WTC11 (cell line): ENCODE measurements around the gene MOCS1. TPM values are rescaled to one million over a fixed set of nuclear protein-coding genes. Genes with fewer than 3 reads are reported as not detected.

Experiments
- ATAC-seq: fragments of 200-7000 bp; cut with Tn5 transposase; 2 replicates; pipeline ENCODE4 v1.10.0; 2021; ENCODE audit warnings: mild to moderate bottlenecking, moderate library complexity
- CTCF ChIA-PET: fragments of 300-600 bp; sonication (Branson Sonifier 250); formaldehyde crosslinking; loops from one replicate; lab custom pipeline; 2021; ENCODE audit warnings: antibody characterized with exemption; lab: Charles Lee
- POLR2A ChIA-PET: fragments of 350-600 bp; sonication (Branson Sonifier 250); formaldehyde crosslinking; loops from one replicate; lab custom pipeline; 2021; ENCODE audit warnings: antibody characterized with exemption; lab: Charles Lee
- DNase-seq: peaks from one replicate; pipeline ENCODE4 v3.0.0; 2021; ENCODE audit warnings: low spot score
- H3K27ac Mint-ChIP-seq: 2 replicates; pipeline ENCODE4 v1.8.0; 2021; ENCODE audit warnings: mixed read lengths
- H3K27me3 Mint-ChIP-seq: 2 replicates; pipeline ENCODE4 v1.8.0; 2021; ENCODE audit warnings: low read depth, mild to moderate bottlenecking, moderate library complexity, mixed read lengths
- H3K36me3 Mint-ChIP-seq: 2 replicates; pipeline ENCODE4 v1.8.0; 2021; ENCODE audit warnings: mixed read lengths
- H3K4me1 Mint-ChIP-seq: 2 replicates; pipeline ENCODE4 v1.8.0; 2022; ENCODE audit warnings: mixed read lengths
- H3K4me3 Mint-ChIP-seq: 2 replicates; pipeline ENCODE4 v1.8.0; 2021; ENCODE audit warnings: mild to moderate bottlenecking, moderate library complexity, mixed read lengths
- H3K9me3 Mint-ChIP-seq: 2 replicates; pipeline ENCODE4 v1.8.0; 2021; ENCODE audit warnings: mixed read lengths
- AFF4 ChIP-seq: sonication (generic); formaldehyde crosslinking; IDR thresholded peaks from 2 replicates; pipeline ENCODE4 v1.8.1; 2023; ENCODE audit warnings: mild to moderate bottlenecking, missing genetic modification reagents, borderline replicate concordance
- ARID4B ChIP-seq: sonication (generic); formaldehyde crosslinking; IDR thresholded peaks from 2 replicates; pipeline ENCODE4 v1.8.0; 2023; ENCODE audit warnings: missing genetic modification reagents, mild to moderate bottlenecking, borderline replicate concordance
- ATF1 ChIP-seq: sonication (generic); formaldehyde crosslinking; IDR thresholded peaks from 2 replicates; pipeline ENCODE4 v1.8.1; 2023; ENCODE audit warnings: mild to moderate bottlenecking, moderate library complexity, missing genetic modification reagents
- ATF6 ChIP-seq: sonication (generic); formaldehyde crosslinking; IDR thresholded peaks from 2 replicates; pipeline ENCODE4 v1.8.1; 2023; ENCODE audit warnings: mild to moderate bottlenecking, missing genetic modification reagents
- CTCF ChIP-seq: fragments of 200-600 bp; IDR thresholded peaks from 2 replicates; pipeline ENCODE4 v1.8.0; 2022; ENCODE audit warnings: antibody characterized with exemption
- E2F5 ChIP-seq: sonication (generic); formaldehyde crosslinking; IDR thresholded peaks from 2 replicates; pipeline ENCODE4 v1.8.1; 2022; ENCODE audit warnings: mild to moderate bottlenecking, moderate library complexity, missing genetic modification reagents
- GABPB1 ChIP-seq: sonication (generic); formaldehyde crosslinking; IDR thresholded peaks from 2 replicates; pipeline ENCODE4 v1.8.1; 2023; ENCODE audit warnings: mild to moderate bottlenecking, missing genetic modification reagents
- GRHL2 ChIP-seq: fragments of 250-450 bp; sonication (Bioruptor Pico); IDR thresholded peaks from 2 replicates; pipeline ENCODE4 v1.8.0; 2022; ENCODE audit warnings: mild to moderate bottlenecking, moderate library complexity; ENCODE audit not compliant: insufficient replicate concordance, severe bottlenecking
- JAZF1 ChIP-seq: fragments of 250-450 bp; sonication (Bioruptor Pico); IDR thresholded peaks from 2 replicates; pipeline ENCODE4 v1.9.0; 2021; ENCODE audit warnings: moderate library complexity, mild to moderate bottlenecking, inconsistent platforms
- JUN ChIP-seq: sonication (generic); formaldehyde crosslinking; IDR thresholded peaks from 2 replicates; pipeline ENCODE4 v1.8.0; 2023; ENCODE audit warnings: mild to moderate bottlenecking, missing genetic modification reagents
- MXD4 ChIP-seq: fragments of 250-450 bp; sonication (Bioruptor Pico); IDR thresholded peaks from 2 replicates; pipeline ENCODE4 v1.8.0; 2021; ENCODE audit warnings: mild to moderate bottlenecking, moderate library complexity, borderline replicate concordance
- NFYB ChIP-seq: sonication (generic); formaldehyde crosslinking; conservative IDR thresholded peaks from 2 replicates; pipeline ENCODE4 v1.8.0; 2022; ENCODE audit warnings: low read depth, missing genetic modification reagents
- NR2C2 ChIP-seq: sonication (generic); formaldehyde crosslinking; IDR thresholded peaks from 2 replicates; pipeline ENCODE4 v1.8.0; 2022; ENCODE audit warnings: mild to moderate bottlenecking, missing genetic modification reagents
- SMAD4 ChIP-seq: sonication (generic); formaldehyde crosslinking; IDR thresholded peaks from 2 replicates; pipeline ENCODE4 v1.8.0; 2022; ENCODE audit warnings: mild to moderate bottlenecking, missing genetic modification reagents
- SOX15 ChIP-seq: fragments of 250-450 bp; sonication (Bioruptor Pico); IDR thresholded peaks from 2 replicates; pipeline ENCODE4 v1.9.0; 2021; ENCODE audit warnings: mild to moderate bottlenecking
- TEAD4 ChIP-seq: sonication (generic); formaldehyde crosslinking; IDR thresholded peaks from 2 replicates; pipeline ENCODE4 v1.8.0; 2022; ENCODE audit warnings: mild to moderate bottlenecking, missing genetic modification reagents
- USF1 ChIP-seq: sonication (generic); formaldehyde crosslinking; IDR thresholded peaks from 2 replicates; pipeline ENCODE4 v1.8.0; 2022; ENCODE audit warnings: mild to moderate bottlenecking, missing genetic modification reagents
- ZMAT4 ChIP-seq: fragments of 250-450 bp; sonication (Bioruptor Pico); IDR thresholded peaks from 2 replicates; pipeline ENCODE4 v1.9.0; 2021; ENCODE audit warnings: mild to moderate bottlenecking
- ZNF423 ChIP-seq: fragments of 250-450 bp; sonication (Bioruptor Pico); IDR thresholded peaks from 2 replicates; pipeline ENCODE4 v2.1.2; 2022; ENCODE audit warnings: mild to moderate bottlenecking, moderate library complexity
- ZNF671 ChIP-seq: fragments of 250-450 bp; sonication (Bioruptor Pico); IDR thresholded peaks from 2 replicates; pipeline ENCODE4 v1.8.0; 2021; ENCODE audit warnings: mild to moderate bottlenecking
- total RNA-seq: library from RNA; stranded (reverse); gene quantifications from 3 replicates; pipeline ENCODE4 v1.2.3, GENCODE V29; 2021

Gene MOCS1
- total RNA-seq, 1 experiment from 2014 or later = 18.5 TPM

GRCh38 chr6:39901670-39902069 is 32.6 kb downstream of the MOCS1 start:
- ChIA-PET CTCF (no interaction called here), POLR2A (no interaction called here)
- Mint-ChIP-seq H3K9me3 (no peaks in the 10 kb centered on the region), H3K27me3 (no peaks in the 10 kb centered on the region; the same call in none of the 2 replicates), H3K4me1 (peaks cover 27% of the 10 kb centered on the region), H3K36me3 (peaks cover 13% of the 10 kb centered on the region), H3K27ac (no peak overlapping the region), H3K4me3 (no peak overlapping the region)
- no peak for DNase-seq
- TF ChIP-seq AFF4 = no peak
- no peak for TF ChIP-seq MXD4 (CRISPR knock-in tag)
- no peak for TF ChIP-seq JAZF1
- no peak for TF ChIP-seq ZNF671 (CRISPR knock-in tag)
- TF ChIP-seq GRHL2 (CRISPR knock-in tag) = no peak
- no peak for TF ChIP-seq CTCF
- no peak for TF ChIP-seq SMAD4 (CRISPR knock-in tag)
- no peak for TF ChIP-seq E2F5 (CRISPR knock-in tag)
- no peak for TF ChIP-seq NR2C2
- TF ChIP-seq ATF1 (CRISPR knock-in tag) = no peak
- TF ChIP-seq ZMAT4 = no peak
- no peak for TF ChIP-seq USF1
- no peak for TF ChIP-seq ATF6 (CRISPR knock-in tag)
- TF ChIP-seq NFYB (CRISPR knock-in tag) = no peak
- no peak for TF ChIP-seq SOX15 (CRISPR knock-in tag)
- ATAC-seq = no peak

GRCh38 chr6:39901116-39901655 is 33.1 kb downstream of the MOCS1 start:
- Mint-ChIP-seq H3K27me3 (no peaks in the 10 kb centered on the region; the same call in none of the 2 replicates), H3K36me3 (peaks cover 9% of the 10 kb centered on the region)
- TF ChIP-seq TEAD4 (CRISPR knock-in tag) (no peak), JUN (CRISPR knock-in tag) (no peak), ZNF423 (CRISPR knock-in tag) (no peak), GABPB1 (CRISPR knock-in tag) (no peak), ARID4B (CRISPR knock-in tag) (no peak)

More at GRCh38 chr6:39901116-39901655, 33.1 kb downstream of the MOCS1 start:
- Mint-ChIP-seq H3K27ac (no peak overlapping the region), H3K4me1 (peaks cover 27% of the 10 kb centered on the region), H3K9me3 (no peaks in the 10 kb centered on the region), H3K4me3 (no peak overlapping the region)
- POLR2A ChIA-PET = no interaction called here
- CTCF ChIA-PET = no interaction called here
- no peak for DNase-seq
- ATAC-seq = no peak
